K562 (cell line): Measurements from ENCODE around the gene SCRN3. TPM values are rescaled to one million over a fixed set of nuclear protein-coding genes. Genes with fewer than 3 reads are reported as not detected.

Experiments used
- C11orf30 ChIP-seq: fragments of 450-650 bp; IDR thresholded peaks from 2 replicates; pipeline ENCODE4 v1.6.1; 2016; ENCODE audit warnings: low read depth, mild to moderate bottlenecking
- DIDO1 ChIP-seq: fragments of 450-650 bp; IDR thresholded peaks from 2 replicates; pipeline ENCODE4 v1.6.1; 2016; ENCODE audit warnings: low read depth, missing biosample characterization, missing genetic modification characterization
- IRF1 ChIP-seq: sonication (generic); formaldehyde crosslinking; IDR thresholded peaks from 2 replicates; pipeline ENCODE4 v1.8.0; 2022; ENCODE audit warnings: missing genetic modification reagents, mild to moderate bottlenecking, borderline replicate concordance
- MAX ChIP-seq: sonication (generic); formaldehyde crosslinking; IDR thresholded peaks from 2 replicates; pipeline ENCODE4 v1.9.0; 2022; ENCODE audit warnings: mild to moderate bottlenecking, missing genetic modification reagents
- MED1 ChIP-seq: sonication (generic); formaldehyde crosslinking; IDR thresholded peaks from 2 replicates; pipeline ENCODE4 v1.8.1; 2023; ENCODE audit warnings: missing genetic modification reagents, borderline replicate concordance
- MGA ChIP-seq: fragments of 450-650 bp; IDR thresholded peaks from 2 replicates; pipeline ENCODE4 v1.6.1; 2016; ENCODE audit warnings: mild to moderate bottlenecking, moderate library complexity
- NUFIP1 ChIP-seq: fragments of 450-650 bp; IDR thresholded peaks from 2 replicates; pipeline ENCODE4 v1.6.1; 2018; ENCODE audit not compliant: partially characterized antibody
- POLR2A ChIP-seq: fragments of 450-650 bp; conservative IDR thresholded peaks from 2 replicates; pipeline ENCODE4 v1.6.1; 2016
- SIN3A ChIP-seq, 2 experiments: fragments of 150-350 bp in 1 of 2; IDR thresholded peaks; 2 replicates each; pipeline ENCODE4 v1.6.1; 2011 to 2016; ENCODE audit warnings: borderline replicate concordance in 2 of 2, low read depth in 2 of 2, low read length in 2 of 2, mild to moderate bottlenecking in 2 of 2, moderate library complexity in 2 of 2; ENCODE audit not compliant: control insufficient read depth in 1 of 2
- TRIM28 ChIP-seq: fragments of 450-650 bp; IDR thresholded peaks from 2 replicates; pipeline ENCODE4 v1.6.1; 2017
- ZBTB7A ChIP-seq: IDR thresholded peaks from 2 replicates; pipeline ENCODE4 v1.6.1; 2011; ENCODE audit warnings: low read depth, mild to moderate bottlenecking, low read length, moderate library complexity, borderline replicate concordance; ENCODE audit not compliant: control insufficient read depth
- ZFP30 ChIP-seq: fragments of 250-450 bp; sonication (Bioruptor Pico); IDR thresholded peaks from 2 replicates; pipeline ENCODE4 v1.8.0; 2022; ENCODE audit warnings: moderate library complexity, mild to moderate bottlenecking, inconsistent platforms, borderline replicate concordance
- polyA plus RNA-seq, 8 experiments: library from polyadenylated mRNA; depleted of rRNA in 4 of 8; stranded (reverse) in 5 of 8; unstranded in 3 of 8; fragments of >200 nt; fragmentation: Nextera tagmentation in 2 of 8; fragmentation: Illumina TruSeq in 1 of 8; extraction: Ambion mirVana in 2 of 8; extraction: Trizol in 1 of 8; gene quantifications; 2 replicates each; pipeline versions ENCODE4 v1.2.1 to v1.2.3, GENCODE V29; 2011 to 2014; ENCODE audit warnings: inconsistent platforms in 1 of 8, missing spikeins in 1 of 8
- total RNA-seq, 7 experiments: library from RNA; depleted of rRNA in 6 of 7; stranded (reverse); fragments of >200 nt in 6 of 7; fragmentation: Illumina TruSeq in 2 of 7; extraction: Trizol in 2 of 7; gene quantifications; 2 replicates each; pipeline versions ENCODE4 v1.2.1 to v1.2.3, GENCODE V29; 2011 to 2021; ENCODE audit warnings: low replicate concordance in 1 of 7
- TF ChIP-seq, protein P1 (sequence below): fragments of 450-650 bp; IDR thresholded peaks from 2 replicates; pipeline ENCODE4 v1.6.1; 2016; ENCODE audit warnings: borderline replicate concordance

The SCRN3 gene
- total and polyA plus RNA-seq, 9 of the 15 experiments (the other 6 are each of a cell fraction or from before 2014, with no cell fraction given): 7.7 to 21.8 (median 20.0) TPM

- peak; percentile 32 for TF ChIP-seq NUFIP1
- TF ChIP-seq SIN3A (IDR thresholded peaks at IDR 0.05; ENCODE audit: borderline replicate concordance in 2 of 2, control insufficient read depth in 1 of 2, low read depth in 2 of 2, low read length in 2 of 2): peak; percentile 75 to 93; a peak in 2 of 4 replicates
- no peak for TF ChIP-seq IRF1 (CRISPR knock-in tag)
- TF ChIP-seq TRIM28: 0 out of 2 replicates have a peak, but pooled peaks have one; percentile 17
- TF ChIP-seq MAX (CRISPR knock-in tag): peak; percentile 56
- TF ChIP-seq MED1 (CRISPR knock-in tag): no peak
- TF ChIP-seq MGA: no peak
- TF ChIP-seq ZFP30 (CRISPR knock-in tag): no peak
- TF ChIP-seq DIDO1 (tag): peak; percentile 88
- peak; percentile 88 for TF ChIP-seq POLR2A
- peak; percentile 90 for TF ChIP-seq C11orf30
- TF ChIP-seq, protein P1, sequence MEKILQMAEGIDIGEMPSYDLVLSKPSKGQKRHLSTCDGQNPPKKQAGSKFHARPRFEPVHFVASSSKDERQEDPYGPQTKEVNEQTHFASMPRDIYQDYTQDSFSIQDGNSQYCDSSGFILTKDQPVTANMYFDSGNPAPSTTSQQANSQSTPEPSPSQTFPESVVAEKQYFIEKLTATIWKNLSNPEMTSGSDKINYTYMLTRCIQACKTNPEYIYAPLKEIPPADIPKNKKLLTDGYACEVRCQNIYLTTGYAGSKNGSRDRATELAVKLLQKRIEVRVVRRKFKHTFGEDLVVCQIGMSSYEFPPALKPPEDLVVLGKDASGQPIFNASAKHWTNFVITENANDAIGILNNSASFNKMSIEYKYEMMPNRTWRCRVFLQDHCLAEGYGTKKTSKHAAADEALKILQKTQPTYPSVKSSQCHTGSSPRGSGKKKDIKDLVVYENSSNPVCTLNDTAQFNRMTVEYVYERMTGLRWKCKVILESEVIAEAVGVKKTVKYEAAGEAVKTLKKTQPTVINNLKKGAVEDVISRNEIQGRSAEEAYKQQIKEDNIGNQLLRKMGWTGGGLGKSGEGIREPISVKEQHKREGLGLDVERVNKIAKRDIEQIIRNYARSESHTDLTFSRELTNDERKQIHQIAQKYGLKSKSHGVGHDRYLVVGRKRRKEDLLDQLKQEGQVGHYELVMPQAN: peak; percentile 81
- peak; percentile 77; the same call in 1 of the 2 replicates for TF ChIP-seq ZBTB7A
Measured at GRCh38 chr2:174395284-174395968, at the start of gene SCRN3 (continued).
